Measurements from ENCODE around the gene TNFSF10. TPM values are rescaled to one million over a fixed set of nuclear protein-coding genes. Genes with fewer than 3 reads are reported as not detected.
A peak's percentile ranks its signal among the peaks of the same experiment; 100 is the strongest.

The TNFSF10 gene
- total RNA-seq, 4 donors from 2014 or later: 52.0 to 229 (median 123) TPM

DNA sequence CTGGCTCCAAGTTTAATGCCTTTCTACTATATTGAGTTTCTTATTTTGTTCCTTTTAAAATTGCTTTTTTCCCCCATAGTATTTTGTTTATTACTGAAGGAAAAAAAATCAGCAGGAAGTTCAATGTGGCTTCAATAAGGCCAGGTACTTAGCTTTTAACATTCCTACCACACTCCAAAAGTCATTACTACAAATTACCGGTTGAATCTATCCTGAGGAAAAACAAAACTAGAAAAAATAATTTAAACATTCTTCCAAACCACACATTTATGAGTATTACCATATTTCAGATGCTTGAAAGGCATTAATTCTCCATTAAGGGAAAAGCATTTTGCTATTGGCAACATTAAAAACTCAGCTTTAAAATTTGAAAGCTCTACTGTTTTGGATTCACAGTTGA, 20.2 kb upstream of the TNFSF10 start:
- TF ChIP-seq, protein P1, sequence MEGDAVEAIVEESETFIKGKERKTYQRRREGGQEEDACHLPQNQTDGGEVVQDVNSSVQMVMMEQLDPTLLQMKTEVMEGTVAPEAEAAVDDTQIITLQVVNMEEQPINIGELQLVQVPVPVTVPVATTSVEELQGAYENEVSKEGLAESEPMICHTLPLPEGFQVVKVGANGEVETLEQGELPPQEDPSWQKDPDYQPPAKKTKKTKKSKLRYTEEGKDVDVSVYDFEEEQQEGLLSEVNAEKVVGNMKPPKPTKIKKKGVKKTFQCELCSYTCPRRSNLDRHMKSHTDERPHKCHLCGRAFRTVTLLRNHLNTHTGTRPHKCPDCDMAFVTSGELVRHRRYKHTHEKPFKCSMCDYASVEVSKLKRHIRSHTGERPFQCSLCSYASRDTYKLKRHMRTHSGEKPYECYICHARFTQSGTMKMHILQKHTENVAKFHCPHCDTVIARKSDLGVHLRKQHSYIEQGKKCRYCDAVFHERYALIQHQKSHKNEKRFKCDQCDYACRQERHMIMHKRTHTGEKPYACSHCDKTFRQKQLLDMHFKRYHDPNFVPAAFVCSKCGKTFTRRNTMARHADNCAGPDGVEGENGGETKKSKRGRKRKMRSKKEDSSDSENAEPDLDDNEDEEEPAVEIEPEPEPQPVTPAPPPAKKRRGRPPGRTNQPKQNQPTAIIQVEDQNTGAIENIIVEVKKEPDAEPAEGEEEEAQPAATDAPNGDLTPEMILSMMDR (IDR thresholded peaks at IDR 0.05): no peak
- no peak for TF ChIP-seq POLR2A (IDR thresholded peaks at IDR 0.05)
- Histone ChIP-seq H3K36me3 (no peaks in the 10 kb centered on the region), H3K4me3 (no peak overlapping the region), H3K9me3 (no peaks in the 10 kb centered on the region), H3K27ac (peak overlapping the region in 1 of 4 donors; percentile 27), H3K27me3 (no peaks in the 10 kb centered on the region), H3K4me1 (peaks cover 0 to 23% (median 0%) of the 10 kb centered on the region in 4 donors)
- no peak for DNase-seq

- Histone ChIP-seq H3K4me3 (no peak overlapping the region), H3K9me3 (no peaks in the 10 kb centered on the region), H3K27ac (peak overlapping the region in 1 of 4 donors; percentile 27), H3K4me1 (peaks cover 0 to 23% (median 0%) of the 10 kb centered on the region in 4 donors), H3K27me3 (no peaks in the 10 kb centered on the region), H3K36me3 (no peaks in the 10 kb centered on the region)
- no peak for DNase-seq
- no peak for TF ChIP-seq POLR2A (IDR thresholded peaks at IDR 0.05)
- TF ChIP-seq, protein P1 (IDR thresholded peaks at IDR 0.05): no peak
Measured at GRCh38 chr3:172542999-172543398, 19.8 kb upstream of the TNFSF10 start.

DNA sequence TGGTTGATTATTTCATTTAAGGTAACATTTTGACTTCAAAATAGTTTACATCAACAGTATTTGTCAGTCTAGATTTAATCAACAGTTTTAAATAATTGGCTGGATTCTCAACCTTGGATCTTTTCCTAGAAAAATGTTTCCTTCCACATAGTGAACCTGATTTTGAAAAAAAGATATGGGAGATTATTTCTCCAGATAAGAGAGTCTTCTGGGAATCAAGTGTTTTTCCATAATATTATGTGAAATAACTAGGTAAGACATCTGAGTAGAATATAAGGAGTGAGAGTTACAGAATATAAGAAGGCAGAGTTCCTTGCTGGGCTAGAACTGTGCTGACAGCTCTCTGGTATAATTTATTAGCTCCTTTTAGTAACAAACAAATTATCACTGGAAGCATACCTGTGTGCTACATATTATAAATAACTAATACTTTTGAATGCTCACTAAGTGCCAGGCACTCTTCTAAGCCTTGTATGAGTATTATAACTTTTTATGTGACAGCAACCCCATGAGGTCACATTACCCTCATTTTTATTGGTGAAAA, 18.8 kb upstream of the TNFSF10 start:
- no peak for DNase-seq
- H3K27me3 ChIP-seq: no peaks in the 10 kb centered on the region
- peaks cover 0 to 23% (median 0%) of the 10 kb centered on the region in 4 donors for H3K4me1 ChIP-seq
- no peaks in the 10 kb centered on the region for H3K36me3 ChIP-seq
- no peak overlapping the region for H3K4me3 ChIP-seq
- no peaks in the 10 kb centered on the region for H3K9me3 ChIP-seq
- TF ChIP-seq POLR2A (IDR thresholded peaks at IDR 0.05): no peak
- TF ChIP-seq, protein P1 (IDR thresholded peaks at IDR 0.05): no peak
- H3K27ac ChIP-seq: peak overlapping the region in 1 of 4 donors; percentile 16

DNA sequence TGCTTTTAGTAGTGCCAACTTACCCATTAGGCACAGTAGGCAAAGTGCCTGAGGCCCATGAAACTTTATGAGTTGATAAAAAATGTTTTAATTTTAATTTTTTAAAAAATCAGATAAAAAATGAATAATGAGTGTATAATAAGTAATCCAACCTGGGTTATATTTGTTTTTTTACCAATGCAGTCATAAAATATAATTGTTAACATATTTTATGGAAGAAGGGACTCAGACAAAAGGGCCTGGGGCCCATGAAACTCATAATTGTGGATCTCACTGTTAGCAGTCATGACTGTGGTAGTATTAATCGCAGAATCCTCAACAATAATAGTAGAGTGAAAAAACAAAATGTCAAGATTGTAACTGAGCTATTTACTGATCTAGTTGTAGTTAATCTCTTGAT, 16.8 kb upstream of the TNFSF10 start:
- Histone ChIP-seq H3K9me3 (no peaks in the 10 kb centered on the region), H3K27me3 (no peaks in the 10 kb centered on the region), H3K27ac (no peak overlapping the region), H3K36me3 (no peaks in the 10 kb centered on the region), H3K4me3 (no peak overlapping the region), H3K4me1 (peaks cover 0 to 16% (median 0%) of the 10 kb centered on the region in 4 donors)
- TF ChIP-seq POLR2A (IDR thresholded peaks at IDR 0.05): no peak
- DNase-seq: no peak

GRCh38 chr3:172539273-172539672, 16.0 kb upstream of the TNFSF10 start:
- TF ChIP-seq POLR2A (IDR thresholded peaks at IDR 0.05): no peak
- TF ChIP-seq, protein P1 (IDR thresholded peaks at IDR 0.05): no peak
- Histone ChIP-seq H3K4me3 (no peak overlapping the region), H3K36me3 (no peaks in the 10 kb centered on the region), H3K27ac (no peak overlapping the region), H3K27me3 (no peaks in the 10 kb centered on the region), H3K9me3 (no peaks in the 10 kb centered on the region), H3K4me1 (peaks cover 0 to 9% (median 0%) of the 10 kb centered on the region in 4 donors)
- DNase-seq: no peak

DNA sequence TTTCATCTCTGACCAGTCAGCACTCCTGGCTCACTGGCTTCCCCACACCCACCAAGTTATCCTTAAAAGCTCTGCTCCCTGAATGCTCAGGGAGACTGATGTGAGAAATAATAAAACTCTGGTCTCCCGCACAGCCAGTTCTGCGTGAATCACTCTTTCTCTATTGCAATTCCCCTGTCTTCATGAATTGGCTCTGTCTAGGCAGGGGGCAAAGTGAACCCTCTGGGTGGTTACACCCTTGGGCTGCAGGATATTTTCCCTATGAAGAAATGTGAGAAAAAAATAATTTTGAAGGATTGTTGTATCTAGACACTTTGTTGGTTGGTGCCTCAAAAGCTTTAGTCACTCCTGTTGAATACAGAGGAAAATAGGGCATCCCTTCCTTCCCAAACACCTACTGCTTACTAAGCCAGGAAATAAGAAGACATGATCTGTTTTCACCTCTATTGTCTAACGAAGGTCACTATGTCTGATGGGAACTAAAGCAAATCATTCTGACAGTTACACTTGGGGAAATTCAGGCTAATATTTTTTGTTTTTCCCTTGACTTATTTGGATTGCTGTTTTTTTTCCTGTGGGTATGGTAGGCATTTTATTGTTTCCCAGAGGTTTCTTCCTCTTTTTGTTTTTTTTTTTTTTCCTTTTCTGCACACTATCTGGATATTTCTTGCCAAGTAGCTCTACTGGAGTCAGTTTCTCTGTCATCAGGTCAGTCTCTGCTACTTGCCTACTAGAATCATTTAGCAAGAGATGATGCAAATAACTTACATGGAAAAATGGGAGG, 15.3 kb upstream of the TNFSF10 start:
- H3K36me3 ChIP-seq: no peaks in the 10 kb centered on the region
- H3K4me1 ChIP-seq: peaks cover 0 to 7% (median 0%) of the 10 kb centered on the region in 4 donors
- TF ChIP-seq POLR2A (IDR thresholded peaks at IDR 0.05): no peak
- TF ChIP-seq, protein P1 (IDR thresholded peaks at IDR 0.05): no peak
- H3K4me3 ChIP-seq: no peak overlapping the region
- no peaks in the 10 kb centered on the region for H3K9me3 ChIP-seq
- H3K27ac ChIP-seq: no peak overlapping the region
- H3K27me3 ChIP-seq: no peaks in the 10 kb centered on the region
- no peak for DNase-seq
